Endothelial cell of umbilical vein (primary cell): Measurements from ENCODE around the gene ZCRB1.

Experiments
- EZH2 ChIP-seq: IDR thresholded peaks from 2 replicates; pipeline ENCODE4 v1.6.1; 2012; ENCODE audit warnings: borderline replicate concordance, low read depth, mild to moderate bottlenecking, moderate library complexity, low read length, inconsistent platforms; ENCODE audit not compliant: severe bottlenecking
- POLR2A ChIP-seq: IDR thresholded peaks from 2 replicates; pipeline ENCODE4 v1.6.1; 2012; ENCODE audit warnings: low read depth, mild to moderate bottlenecking, control low read depth, low read length
- POLR2AphosphoS5 ChIP-seq: IDR thresholded peaks from 2 replicates; pipeline ENCODE4 v1.6.1; 2012; ENCODE audit warnings: low read depth, mild to moderate bottlenecking, control low read depth, low read length, moderate library complexity; ENCODE audit not compliant: insufficient read depth

GRCh38 chr12:42267413-42268190, 58.3 kb downstream of the ZCRB1 start:
- TF ChIP-seq POLR2A (no peak), POLR2AphosphoS5 (no peak), EZH2 (no peak)
